Measurements from ENCODE around the gene COG3. TPM values are rescaled to one million over a fixed set of nuclear protein-coding genes. Genes with fewer than 3 reads are reported as not detected.

COG3 gene
- total and polyA plus RNA-seq, 2 of the 13 experiments (the other 11 are each of a cell fraction or from before 2014, with no cell fraction given) = 37.8 to 47.5 TPM

DNA sequence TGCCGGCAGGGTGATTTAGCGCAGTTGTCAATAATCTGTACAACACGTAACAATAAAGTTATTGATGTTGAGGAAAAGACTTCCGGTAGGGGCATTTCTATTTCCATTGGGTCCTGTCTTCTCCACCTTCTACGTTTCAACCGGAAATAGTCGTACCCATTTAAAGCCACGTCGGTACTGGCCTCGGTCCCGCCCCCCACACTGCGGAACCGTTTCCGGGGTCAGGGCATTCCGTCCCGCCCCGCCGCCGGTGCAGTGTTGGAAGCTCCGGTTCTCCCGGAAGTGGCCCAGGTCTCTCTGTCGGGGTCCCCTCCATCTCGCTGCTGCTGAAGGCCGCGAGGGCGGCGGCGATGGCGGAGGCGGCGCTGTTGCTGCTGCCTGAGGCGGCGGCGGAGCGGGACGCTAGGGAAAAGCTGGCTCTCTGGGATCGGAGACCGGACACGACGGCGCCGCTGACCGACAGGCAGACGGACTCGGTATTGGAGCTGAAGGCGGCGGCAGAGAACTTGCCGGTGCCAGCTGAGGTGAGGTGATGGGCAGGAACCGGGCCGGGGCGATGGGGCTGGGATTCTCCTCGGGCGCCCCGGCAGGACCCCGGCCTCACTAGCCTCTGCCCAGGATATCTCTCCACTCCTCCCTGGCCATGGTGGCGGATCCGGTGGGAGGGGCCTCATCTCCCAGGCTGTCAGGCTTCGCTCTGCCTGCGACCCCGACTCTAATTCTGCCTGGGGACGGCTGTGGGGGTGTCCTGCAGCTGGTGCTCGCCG lies at the start of gene COG3 (continued):
- TF ChIP-seq, protein P1, sequence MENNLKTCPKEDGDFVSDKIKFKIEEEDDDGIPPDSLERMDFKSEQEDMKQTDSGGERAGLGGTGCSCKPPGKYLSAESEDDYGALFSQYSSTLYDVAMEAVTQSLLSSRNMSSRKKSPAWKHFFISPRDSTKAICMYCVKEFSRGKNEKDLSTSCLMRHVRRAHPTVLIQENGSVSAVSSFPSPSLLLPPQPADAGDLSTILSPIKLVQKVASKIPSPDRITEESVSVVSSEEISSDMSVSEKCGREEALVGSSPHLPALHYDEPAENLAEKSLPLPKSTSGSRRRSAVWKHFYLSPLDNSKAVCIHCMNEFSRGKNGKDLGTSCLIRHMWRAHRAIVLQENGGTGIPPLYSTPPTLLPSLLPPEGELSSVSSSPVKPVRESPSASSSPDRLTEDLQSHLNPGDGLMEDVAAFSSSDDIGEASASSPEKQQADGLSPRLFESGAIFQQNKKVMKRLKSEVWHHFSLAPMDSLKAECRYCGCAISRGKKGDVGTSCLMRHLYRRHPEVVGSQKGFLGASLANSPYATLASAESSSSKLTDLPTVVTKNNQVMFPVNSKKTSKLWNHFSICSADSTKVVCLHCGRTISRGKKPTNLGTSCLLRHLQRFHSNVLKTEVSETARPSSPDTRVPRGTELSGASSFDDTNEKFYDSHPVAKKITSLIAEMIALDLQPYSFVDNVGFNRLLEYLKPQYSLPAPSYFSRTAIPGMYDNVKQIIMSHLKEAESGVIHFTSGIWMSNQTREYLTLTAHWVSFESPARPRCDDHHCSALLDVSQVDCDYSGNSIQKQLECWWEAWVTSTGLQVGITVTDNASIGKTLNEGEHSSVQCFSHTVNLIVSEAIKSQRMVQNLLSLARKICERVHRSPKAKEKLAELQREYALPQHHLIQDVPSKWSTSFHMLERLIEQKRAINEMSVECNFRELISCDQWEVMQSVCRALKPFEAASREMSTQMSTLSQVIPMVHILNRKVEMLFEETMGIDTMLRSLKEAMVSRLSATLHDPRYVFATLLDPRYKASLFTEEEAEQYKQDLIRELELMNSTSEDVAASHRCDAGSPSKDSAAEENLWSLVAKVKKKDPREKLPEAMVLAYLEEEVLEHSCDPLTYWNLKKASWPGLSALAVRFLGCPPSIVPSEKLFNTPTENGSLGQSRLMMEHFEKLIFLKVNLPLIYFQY (CRISPR knock-in tag; IDR thresholded peaks at IDR 0.05; ENCODE audit: borderline replicate concordance) = no peak; the same call in 1 of the 2 replicates
- TF ChIP-seq ZNF589 (CRISPR knock-in tag; conservative IDR thresholded peaks at IDR 0.05) (peak; percentile 30; the same call in 1 of the 2 replicates), CREM (IDR thresholded peaks at IDR 0.05) (peak; percentile 96), CREM (CRISPR knock-in tag; IDR thresholded peaks at IDR 0.05) (no peak), TBX2 (CRISPR knock-in tag; IDR thresholded peaks at IDR 0.05; ENCODE audit: borderline replicate concordance) (peak; percentile 46; the same call in 1 of the 2 replicates), ZNF615 (CRISPR knock-in tag; IDR thresholded peaks at IDR 0.05; ENCODE audit: borderline replicate concordance) (0 out of 2 replicates have a peak, but pooled peaks have one; percentile 77), WIZ (CRISPR knock-in tag; IDR thresholded peaks at IDR 0.05) (0 out of 2 replicates have a peak, but pooled peaks have one; percentile 84), TCF7 (IDR thresholded peaks at IDR 0.05; ENCODE audit: low read depth) (peak; percentile 34), ZNF781 (CRISPR knock-in tag; IDR thresholded peaks at IDR 0.05; ENCODE audit: borderline replicate concordance, not compliant biosample characterization) (peak; percentile 28), ZNF674 (CRISPR knock-in tag; IDR thresholded peaks at IDR 0.05; ENCODE audit: low read depth) (no peak), RCOR2 (CRISPR knock-in tag; IDR thresholded peaks at IDR 0.05) (no peak), ZNF296 (CRISPR knock-in tag; conservative IDR thresholded peaks at IDR 0.05) (no peak), ZNF644 (CRISPR knock-in tag; IDR thresholded peaks at IDR 0.05; ENCODE audit: low read depth) (no peak), HNRNPUL1 (IDR thresholded peaks at IDR 0.05; ENCODE audit: low read depth, low read length) (no peak), ZNF788 (CRISPR knock-in tag; IDR thresholded peaks at IDR 0.05; ENCODE audit: borderline replicate concordance) (no peak; the same call in 1 of the 2 replicates)
- TF ChIP-seq, protein P2, sequence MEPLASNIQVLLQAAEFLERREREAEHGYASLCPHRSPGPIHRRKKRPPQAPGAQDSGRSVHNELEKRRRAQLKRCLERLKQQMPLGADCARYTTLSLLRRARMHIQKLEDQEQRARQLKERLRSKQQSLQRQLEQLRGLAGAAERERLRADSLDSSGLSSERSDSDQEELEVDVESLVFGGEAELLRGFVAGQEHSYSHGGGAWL (CRISPR knock-in tag; IDR thresholded peaks at IDR 0.05) = peak; percentile 47; the same call in 1 of the 2 replicates
- TF ChIP-seq, protein P3, sequence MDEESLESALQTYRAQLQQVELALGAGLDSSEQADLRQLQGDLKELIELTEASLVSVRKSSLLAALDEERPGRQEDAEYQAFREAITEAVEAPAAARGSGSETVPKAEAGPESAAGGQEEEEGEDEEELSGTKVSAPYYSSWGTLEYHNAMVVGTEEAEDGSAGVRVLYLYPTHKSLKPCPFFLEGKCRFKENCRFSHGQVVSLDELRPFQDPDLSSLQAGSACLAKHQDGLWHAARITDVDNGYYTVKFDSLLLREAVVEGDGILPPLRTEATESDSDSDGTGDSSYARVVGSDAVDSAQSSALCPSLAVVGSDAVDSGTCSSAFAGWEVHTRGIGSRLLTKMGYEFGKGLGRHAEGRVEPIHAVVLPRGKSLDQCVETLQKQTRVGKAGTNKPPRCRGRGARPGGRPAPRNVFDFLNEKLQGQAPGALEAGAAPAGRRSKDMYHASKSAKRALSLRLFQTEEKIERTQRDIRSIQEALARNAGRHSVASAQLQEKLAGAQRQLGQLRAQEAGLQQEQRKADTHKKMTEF (CRISPR knock-in tag; IDR thresholded peaks at IDR 0.05) = peak; percentile 90
- TF ChIP-seq, protein P4, sequence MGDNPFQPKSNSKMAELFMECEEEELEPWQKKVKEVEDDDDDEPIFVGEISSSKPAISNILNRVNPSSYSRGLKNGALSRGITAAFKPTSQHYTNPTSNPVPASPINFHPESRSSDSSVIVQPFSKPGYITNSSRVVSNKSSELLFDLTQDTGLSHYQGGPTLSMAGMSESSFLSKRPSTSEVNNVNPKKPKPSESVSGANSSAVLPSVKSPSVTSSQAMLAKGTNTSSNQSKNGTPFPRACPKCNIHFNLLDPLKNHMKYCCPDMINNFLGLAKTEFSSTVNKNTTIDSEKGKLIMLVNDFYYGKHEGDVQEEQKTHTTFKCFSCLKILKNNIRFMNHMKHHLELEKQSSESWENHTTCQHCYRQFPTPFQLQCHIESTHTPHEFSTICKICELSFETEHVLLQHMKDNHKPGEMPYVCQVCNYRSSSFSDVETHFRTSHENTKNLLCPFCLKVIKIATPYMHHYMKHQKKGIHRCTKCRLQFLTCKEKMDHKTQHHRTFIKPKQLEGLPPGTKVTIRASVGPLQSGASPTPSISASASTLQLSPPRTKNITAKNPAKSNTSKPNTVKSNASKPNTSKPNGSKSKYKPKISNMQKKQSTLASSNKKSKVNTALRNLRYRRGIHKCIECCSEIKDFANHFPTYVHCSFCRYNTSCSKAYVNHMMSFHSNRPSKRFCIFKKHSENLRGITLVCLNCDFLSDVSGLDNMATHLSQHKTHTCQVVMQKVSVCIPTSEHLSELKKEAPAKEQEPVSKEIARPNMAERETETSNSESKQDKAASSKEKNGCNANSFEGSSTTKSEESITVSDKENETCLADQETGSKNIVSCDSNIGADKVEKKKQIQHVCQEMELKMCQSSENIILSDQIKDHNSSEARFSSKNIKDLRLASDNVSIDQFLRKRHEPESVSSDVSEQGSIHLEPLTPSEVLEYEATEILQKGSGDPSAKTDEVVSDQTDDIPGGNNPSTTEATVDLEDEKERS (CRISPR knock-in tag; IDR thresholded peaks at IDR 0.05) = no peak
- TF ChIP-seq, protein P5, sequence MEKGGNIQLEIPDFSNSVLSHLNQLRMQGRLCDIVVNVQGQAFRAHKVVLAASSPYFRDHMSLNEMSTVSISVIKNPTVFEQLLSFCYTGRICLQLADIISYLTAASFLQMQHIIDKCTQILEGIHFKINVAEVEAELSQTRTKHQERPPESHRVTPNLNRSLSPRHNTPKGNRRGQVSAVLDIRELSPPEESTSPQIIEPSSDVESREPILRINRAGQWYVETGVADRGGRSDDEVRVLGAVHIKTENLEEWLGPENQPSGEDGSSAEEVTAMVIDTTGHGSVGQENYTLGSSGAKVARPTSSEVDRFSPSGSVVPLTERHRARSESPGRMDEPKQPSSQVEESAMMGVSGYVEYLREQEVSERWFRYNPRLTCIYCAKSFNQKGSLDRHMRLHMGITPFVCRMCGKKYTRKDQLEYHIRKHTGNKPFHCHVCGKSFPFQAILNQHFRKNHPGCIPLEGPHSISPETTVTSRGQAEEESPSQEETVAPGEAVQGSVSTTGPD (CRISPR knock-in tag; IDR thresholded peaks at IDR 0.05) = no peak
